SK-N-SH (cell line): ENCODE results near the gene ZEB2. TPM values are rescaled to one million over a fixed set of nuclear protein-coding genes. Genes with fewer than 3 reads are reported as not detected.

Experiments
- CTCF ChIA-PET: fragments of 300-600, 350-600 bp; formaldehyde crosslinking; extraction: SDS; loops from one replicate; lab custom pipeline; 2021; lab: Yijun Ruan, JAX
- POLR2A ChIA-PET: fragments of 350-600 bp; sonication (Branson Sonifier 250); formaldehyde crosslinking; extraction: SDS; loops from one replicate; lab custom pipeline; 2020; ENCODE audit warnings: antibody characterized with exemption, inconsistent platforms; lab: Yijun Ruan, JAX
- DNase-seq: peaks from one replicate; pipeline ENCODE4 v3.0.0; 2012
- H2AFZ ChIP-seq: fragments of 200-600 bp; sonication (generic); 2 replicates; pipeline ENCODE4 v1.8.1; 2016; ENCODE audit warnings: antibody characterized with exemption, mild to moderate bottlenecking, low read depth
- H3F3A ChIP-seq: fragments of 200-600 bp; sonication (generic); replicated peaks from 2 replicates; pipeline ENCODE3; 2016; ENCODE audit warnings: antibody characterized with exemption, mild to moderate bottlenecking; ENCODE audit not compliant: insufficient read depth
- H3K27ac ChIP-seq, 2 experiments: fragments of 200-500 bp in 1 of 2; fragments of 200-600 bp in 1 of 2; sonication (Bioruptor generic) in 1 of 2; sonication (generic), shearing (Covaris generic) in 1 of 2; 2 replicates each; pipeline versions ENCODE4 v1.5.1 to v1.6.1; 2014 to 2016; ENCODE audit warnings: low read depth in 2 of 2, inconsistent platforms in 1 of 2, low read length in 1 of 2, mild to moderate bottlenecking in 1 of 2, mixed read lengths in 1 of 2
- H3K27me3 ChIP-seq: fragments of 200-600 bp; sonication (generic), shearing (Covaris generic); 2 replicates; pipeline ENCODE4 v1.6.1; 2016; ENCODE audit warnings: mixed run types; ENCODE audit not compliant: insufficient read depth
- H3K36me3 ChIP-seq, 2 experiments: fragments of 200-500 bp in 1 of 2; fragments of 200-600 bp in 1 of 2; sonication (Bioruptor generic) in 1 of 2; sonication (generic) in 1 of 2; replicated peaks in 1 of 2; 2 replicates each; pipeline versions ENCODE3 to v1.5.1; 2014 to 2016; ENCODE audit warnings: low read length in 1 of 2, mild to moderate bottlenecking in 1 of 2; ENCODE audit not compliant: insufficient read depth in 2 of 2, control insufficient read depth in 1 of 2
- H3K4me1 ChIP-seq, 2 experiments: fragments of 200-500 bp in 1 of 2; fragments of 200-600 bp in 1 of 2; sonication (Bioruptor generic) in 1 of 2; sonication (generic), shearing (Covaris generic) in 1 of 2; 2 replicates each; pipeline versions ENCODE4 v1.5.1 to v1.6.1; 2014 to 2016; ENCODE audit warnings: low read depth in 1 of 2, low read length in 1 of 2, mixed run types in 1 of 2; ENCODE audit not compliant: insufficient read depth in 2 of 2, control insufficient read depth in 1 of 2
- H3K4me2 ChIP-seq: fragments of 200-600 bp; sonication (generic), shearing (Covaris generic); 2 replicates; pipeline ENCODE4 v1.6.1; 2017; ENCODE audit warnings: mixed run types
- H3K4me3 ChIP-seq, 2 experiments: fragments of 200-500 bp in 1 of 2; fragments of 200-600 bp in 1 of 2; sonication (Bioruptor generic) in 1 of 2; sonication (generic), shearing (Covaris generic) in 1 of 2; 2 replicates each; pipeline versions ENCODE4 v1.5.1 to v1.8.1; 2014 to 2016; ENCODE audit warnings: low read depth in 2 of 2, inconsistent platforms in 1 of 2, low read length in 1 of 2, mild to moderate bottlenecking in 1 of 2, mixed read lengths in 1 of 2, moderate library complexity in 1 of 2
- H3K79me2 ChIP-seq: fragments of 200-600 bp; sonication (generic); 2 replicates; pipeline ENCODE4 v1.8.1; 2017; ENCODE audit warnings: mild to moderate bottlenecking; ENCODE audit not compliant: insufficient read depth
- H3K9ac ChIP-seq: fragments of 200-600 bp; sonication (generic); 2 replicates; pipeline ENCODE4 v1.6.1; 2017; ENCODE audit warnings: mixed run types
- H3K9me2 ChIP-seq: fragments of 200-600 bp; sonication (generic); 2 replicates; pipeline ENCODE4 v1.6.1; 2017; ENCODE audit warnings: mixed run types
- H3K9me3 ChIP-seq: fragments of 200-600 bp; sonication (generic); 2 replicates; pipeline ENCODE4 v1.6.1; 2017; ENCODE audit warnings: mixed run types, mild to moderate bottlenecking, moderate library complexity
- H4K20me1 ChIP-seq: fragments of 200-600 bp; sonication (generic); 2 replicates; pipeline ENCODE4 v1.6.1; 2017; ENCODE audit warnings: mild to moderate bottlenecking, mixed run types; ENCODE audit not compliant: insufficient read depth
- CHD2 ChIP-seq: fragments of 150-350 bp; IDR thresholded peaks from 2 replicates; pipeline ENCODE4 v1.6.1; 2018; ENCODE audit warnings: low read length; ENCODE audit not compliant: partially characterized antibody
- CTCF ChIP-seq: fragments of 200-600 bp; sonication (generic); IDR thresholded peaks from 2 replicates; pipeline ENCODE4 v1.6.1; 2017; ENCODE audit warnings: antibody characterized with exemption, mild to moderate bottlenecking, moderate library complexity
- EZH2phosphoT487 ChIP-seq: fragments of 200-600 bp; sonication (generic); IDR thresholded peaks from 2 replicates; pipeline ENCODE4 v1.6.1; 2017; ENCODE audit warnings: low read depth, mixed run types, mild to moderate bottlenecking, antibody characterized with exemption, moderate library complexity, borderline replicate concordance
- FOSL2 ChIP-seq: IDR thresholded peaks from 2 replicates; pipeline ENCODE4 v1.4.0; 2012; ENCODE audit warnings: low read depth, mild to moderate bottlenecking, moderate library complexity, borderline replicate concordance
- FOXJ3 ChIP-seq: sonication (generic); formaldehyde crosslinking; IDR thresholded peaks from 2 replicates; pipeline ENCODE4 v1.5.1; 2020; ENCODE audit warnings: mild to moderate bottlenecking, missing genetic modification reagents
- GABPA ChIP-seq: IDR thresholded peaks from 2 replicates; pipeline ENCODE4 v1.4.0; 2012; ENCODE audit warnings: low read depth, mild to moderate bottlenecking
- GATA2 ChIP-seq: sonication (generic); formaldehyde crosslinking; IDR thresholded peaks from 2 replicates; pipeline ENCODE4 v1.5.0; 2020; ENCODE audit warnings: mild to moderate bottlenecking, missing genetic modification reagents
- IRF3 ChIP-seq: fragments of 150-350 bp; IDR thresholded peaks from 2 replicates; pipeline ENCODE4 v1.6.1; 2016; ENCODE audit warnings: mild to moderate bottlenecking, low read depth, low read length
- MAX ChIP-seq: IDR thresholded peaks from 2 replicates; pipeline ENCODE4 v1.4.0; 2012; ENCODE audit warnings: low read depth
- RAD21 ChIP-seq: IDR thresholded peaks from 2 replicates; pipeline ENCODE4 v1.6.1; 2012; ENCODE audit warnings: mild to moderate bottlenecking, low read length
- RCOR1 ChIP-seq: fragments of 150-350 bp; IDR thresholded peaks from 2 replicates; pipeline ENCODE4 v1.6.1; 2017; ENCODE audit warnings: antibody characterized with exemption, low read length
- REST ChIP-seq: IDR thresholded peaks from 2 replicates; pipeline ENCODE4 v1.6.1; 2012; ENCODE audit warnings: mild to moderate bottlenecking, low read depth, low read length, moderate library complexity
- SIN3A ChIP-seq: IDR thresholded peaks from 2 replicates; pipeline ENCODE4 v1.6.1; 2012; ENCODE audit warnings: low read depth, mild to moderate bottlenecking, low read length, moderate library complexity, borderline replicate concordance
- USF1 ChIP-seq: IDR thresholded peaks from 2 replicates; pipeline ENCODE4 v1.4.0; 2012; ENCODE audit warnings: low read depth, borderline replicate concordance
- YY1 ChIP-seq: IDR thresholded peaks from 2 replicates; pipeline ENCODE4 v1.4.0; 2012; ENCODE audit warnings: low read depth, mild to moderate bottlenecking
- ZBTB33 ChIP-seq: IDR thresholded peaks from 2 replicates; pipeline ENCODE4 v1.4.0; 2012; ENCODE audit warnings: low read depth, borderline replicate concordance
- WGBS: methylation state at CpG from one replicate; pipeline ENCODE4 v1.1.6; 2017; ENCODE audit warnings: low lambda C conversion rate; 5-methylcytosine and 5-hydroxymethylcytosine counted together
- polyA plus RNA-seq, 3 experiments: library from polyadenylated mRNA; depleted of rRNA; stranded (reverse); fragments of >200 nt; gene quantifications; 2 replicates each; pipeline ENCODE4 v1.2.3, GENCODE V29; 2012

Gene ZEB2
- polyA plus RNA-seq, 1 of the 3 experiments (the other 2 are of a cell fraction), result 16.3 TPM

- H3K36me3 ChIP-seq, result peaks cover 9 to 18% of the 10 kb centered on the region in 2 experiments
- TF ChIP-seq RAD21 (no peak), SIN3A (no peak), USF1 (no peak), IRF3 (no peak)
- no peaks in the 10 kb centered on the region for H3K27me3 ChIP-seq
- H3K9me3 ChIP-seq, result no peaks in the 10 kb centered on the region
- H2AFZ ChIP-seq, result no peak overlapping the region
- H3K79me2 ChIP-seq, result peaks cover 84% of the 10 kb centered on the region
- no peak overlapping the region for H3K27ac ChIP-seq
- 93% methylated on average over 2 of the region's 2 CpGs for WGBS
- H4K20me1 ChIP-seq, result peaks cover 55% of the 10 kb centered on the region
- ChIA-PET POLR2A (no interaction called here), CTCF (no interaction called here)
- no peak overlapping the region for H3K4me2 ChIP-seq
- peaks cover 20% of the 10 kb centered on the region in 2 experiments; a peak in 3 of 4 replicates for H3K4me1 ChIP-seq
- DNase-seq, result no peak
- H3K4me3 ChIP-seq, result no peak overlapping the region
- H3K9ac ChIP-seq, result no peak overlapping the region
- H3F3A ChIP-seq, result no peaks in the 10 kb centered on the region
- no peaks in the 10 kb centered on the region for H3K9me2 ChIP-seq
Observed at GRCh38 chr2:144472911-144473310, 47.0 kb downstream of the ZEB2 start.

- Histone ChIP-seq H3K36me3 (peaks cover 9 to 18% of the 10 kb centered on the region in 2 experiments), H3K4me1 (peaks cover 23 to 25% of the 10 kb centered on the region in 2 experiments; a peak in 3 of 4 replicates), H4K20me1 (peaks cover 58% of the 10 kb centered on the region), H3K9ac (no peak overlapping the region), H3K27ac (no peak overlapping the region), H3K9me2 (no peaks in the 10 kb centered on the region), H3F3A (no peaks in the 10 kb centered on the region), H2AFZ (no peak overlapping the region), H3K79me2 (peaks cover 87% of the 10 kb centered on the region), H3K4me2 (no peak overlapping the region), H3K27me3 (no peaks in the 10 kb centered on the region), H3K4me3 (no peak overlapping the region), H3K9me3 (no peaks in the 10 kb centered on the region)
- ChIA-PET CTCF (interaction anchor here (1.3 kb wide), 1 partner anchor 8 kb away, joined by 4 read pairs; no protein-coding TSS in a partner anchor), POLR2A (no interaction called here)
- 90% methylated on average over 2 of the region's 2 CpGs for WGBS
- no peak for DNase-seq
- TF ChIP-seq GABPA (no peak), EZH2phosphoT487 (no peak), RCOR1 (no peak), CTCF (no peak), GATA2 (CRISPR knock-in tag) (no peak), IRF3 (no peak), CHD2 (no peak), REST (no peak), ZBTB33 (no peak), YY1 (no peak), FOSL2 (no peak), MAX (no peak), FOXJ3 (CRISPR knock-in tag) (no peak)
Observed at GRCh38 chr2:144472046-144472412, 47.9 kb downstream of the ZEB2 start.
